ENCODE measurements around the gene MCF2L.

- TF ChIP-seq CTCF (IDR thresholded peaks at IDR 0.05) (no peak), POLR2A (IDR thresholded peaks at IDR 0.05) (no peak)
These were observed 140.4 kb downstream of the MCF2L start for GRCh38 chr13:113109151-113110047.
